NT2/D1 (cell line): Measurements from ENCODE around the gene ITGA1.

ENCODE experiments used
- SUZ12 ChIP-seq: IDR thresholded peaks from 2 replicates; pipeline ENCODE4 v1.6.1; 2011; ENCODE audit not compliant: insufficient read length, insufficient read depth; ENCODE audit errors: extremely low read depth
- YY1 ChIP-seq: IDR thresholded peaks from 2 replicates; pipeline ENCODE4 v1.6.1; 2011; ENCODE audit not compliant: insufficient read length, insufficient read depth
- ZNF274 ChIP-seq: IDR thresholded peaks from 2 replicates; pipeline ENCODE4 v1.6.1; 2011; ENCODE audit warnings: mild to moderate bottlenecking, low read depth, low read length

DNA sequence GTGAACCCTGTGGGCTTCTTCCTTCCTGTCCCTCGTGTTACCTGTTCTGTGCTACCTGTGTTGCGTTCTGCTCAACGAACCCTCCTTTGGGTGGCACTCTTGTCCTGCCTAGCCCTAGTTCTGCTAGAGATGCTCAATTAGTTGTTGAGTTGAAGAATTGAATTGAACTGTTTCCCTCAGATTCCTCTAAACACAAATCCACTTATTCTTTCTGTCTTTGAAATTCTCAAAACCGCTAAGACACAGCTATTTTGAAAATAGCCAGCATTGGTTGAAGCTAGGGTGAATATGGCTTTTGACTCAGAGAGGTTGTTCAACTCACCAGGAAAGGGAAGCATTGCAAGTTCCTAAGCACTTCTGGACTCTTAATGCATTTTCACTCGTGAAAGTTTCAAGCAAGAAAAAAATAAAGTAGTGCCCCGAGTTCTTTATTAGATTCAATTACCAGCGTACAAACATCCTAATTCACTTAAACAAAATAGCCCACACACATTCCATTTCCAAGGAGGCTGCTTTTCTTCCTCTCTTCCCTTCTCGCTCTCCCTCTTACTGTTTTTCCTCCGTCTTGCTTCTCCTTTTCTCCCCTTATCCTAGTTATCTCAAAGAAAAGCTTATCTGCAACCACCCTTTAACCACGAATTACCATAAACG lies 642 bp upstream of the ITGA1 start:
- TF ChIP-seq ZNF274 (no peak), SUZ12 (no peak), YY1 (no peak)
